Left lobe of liver (tissue), 2 donors: ENCODE data around the gene HBZ. TPM values are rescaled to one million over a fixed set of nuclear protein-coding genes. Genes with fewer than 3 reads are reported as not detected.
A peak's percentile ranks its signal among the peaks of the same experiment; 100 is the strongest.
"Not testable (repeated sequence)": the region's sequence is repeated elsewhere in the genome, so short reads cannot be mapped to it uniquely, and the experiment has no call there.

Experiments
- ATAC-seq: fragments of 200-7000 bp; cut with Tn5 transposase; one replicate; pipeline ENCODE4 v1.9.1; 2020; ENCODE audit warnings: mild to moderate bottlenecking, moderate library complexity
- DNase-seq: peaks from one replicate; pipeline ENCODE4 v3.0.0-alpha.2; 2020; ENCODE audit warnings: low spot score
- total RNA-seq: library from RNA; stranded (reverse); gene quantifications from one replicate; pipeline ENCODE4 v1.2.1, GENCODE V29; 2021
- donor health status: DM: no; HTN: no; CAD: no; lungs with moderate emphysema.
- donor health status: DM: no; HTN: yes; CAD: no.

The HBZ gene
- 0.81 TPM for total RNA-seq

DNA sequence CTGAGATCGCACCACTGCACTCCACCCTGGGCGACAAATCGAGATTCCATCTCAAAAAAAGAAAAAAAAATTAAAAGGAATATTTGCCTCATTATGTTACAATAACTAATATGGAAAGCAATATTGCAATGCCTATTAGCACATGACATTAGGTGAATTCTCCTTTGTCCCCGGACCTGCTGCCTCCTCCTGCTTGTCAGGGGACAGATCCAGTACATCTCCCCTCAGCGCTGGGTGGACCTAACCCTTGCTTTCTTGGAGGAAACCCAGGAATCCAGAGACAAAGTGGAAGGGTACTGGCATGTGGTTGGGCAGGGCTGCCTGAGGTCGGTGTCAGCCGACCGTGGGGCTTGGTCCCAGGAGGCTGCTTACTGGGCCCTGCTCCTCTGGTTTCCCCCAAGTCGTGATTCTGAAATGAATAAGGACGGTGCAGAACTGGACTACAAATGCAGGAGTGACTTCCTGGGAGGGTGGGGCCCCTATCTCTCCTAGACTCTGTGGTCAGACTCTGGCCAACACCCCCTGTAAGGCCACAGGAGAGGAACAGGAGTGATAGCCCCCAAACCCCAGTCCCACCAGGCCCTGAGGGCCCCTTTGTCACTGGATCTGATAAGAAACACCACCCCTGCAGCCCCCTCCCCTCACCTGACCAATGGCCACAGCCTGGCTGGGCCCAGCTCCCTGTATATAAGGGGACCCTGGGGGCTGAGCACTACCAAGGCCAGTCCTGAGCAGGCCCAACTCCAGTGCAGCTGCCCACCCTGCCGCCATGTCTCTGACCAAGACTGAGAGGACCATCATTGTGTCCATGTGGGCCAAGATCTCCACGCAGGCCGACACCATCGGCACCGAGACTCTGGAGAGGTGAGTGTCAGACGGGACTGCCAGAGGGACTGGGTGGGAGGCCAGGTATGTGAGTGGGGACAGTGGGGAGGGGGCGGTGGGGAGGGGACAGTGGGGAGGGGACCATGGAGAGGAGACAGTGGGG lies at the start of gene HBZ:
HBZ (plus strand) TSS at position 504 of the 988 bp plus-strand sequence; CDS start at position 770, 266 bp downstream.
- no peak for DNase-seq
- ATAC-seq: no peak

DNA sequence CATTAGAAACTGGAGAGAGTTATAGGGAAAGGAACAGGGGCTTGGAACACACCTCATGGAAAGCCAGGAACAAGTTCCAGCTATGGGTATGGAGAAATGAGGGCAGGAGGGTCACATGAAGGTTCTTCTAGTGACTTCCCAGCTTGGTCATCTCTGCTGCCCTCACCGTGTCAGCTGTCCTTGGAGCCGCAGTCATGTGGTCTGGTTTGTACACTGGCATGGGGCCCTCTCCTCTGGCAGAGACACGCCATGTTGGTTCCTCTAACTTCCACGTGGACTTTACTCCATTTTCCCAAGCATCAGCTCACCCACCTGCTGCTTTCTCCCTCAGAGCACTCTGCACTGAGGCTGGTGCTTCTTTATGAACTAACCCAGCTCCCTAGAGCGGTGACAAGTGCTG lies 48.1 kb upstream of the HBZ start:
- DNase-seq (peak; percentile 78), ATAC-seq (peak; percentile 63)

DNA sequence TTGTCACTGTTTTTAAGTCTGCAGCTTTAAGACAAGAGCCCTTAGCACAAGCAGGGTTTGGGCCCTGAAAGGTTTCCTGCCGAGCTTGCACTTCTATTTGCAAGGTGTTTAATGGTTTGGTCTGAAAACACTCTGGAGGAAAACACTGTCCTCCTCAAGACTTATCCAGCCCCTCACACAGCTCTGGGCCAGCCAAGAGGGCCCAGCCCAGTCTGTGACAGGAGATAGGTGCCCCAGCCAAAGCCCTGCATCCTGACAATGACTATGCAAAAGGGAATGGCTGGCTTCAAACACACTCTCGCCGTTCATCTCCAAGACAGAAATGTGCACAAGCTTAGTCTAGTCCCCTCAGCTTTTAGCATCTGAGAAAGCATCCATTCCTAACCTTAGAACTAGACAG lies 47.5 kb upstream of the HBZ start:
- no peak for DNase-seq

DNA sequence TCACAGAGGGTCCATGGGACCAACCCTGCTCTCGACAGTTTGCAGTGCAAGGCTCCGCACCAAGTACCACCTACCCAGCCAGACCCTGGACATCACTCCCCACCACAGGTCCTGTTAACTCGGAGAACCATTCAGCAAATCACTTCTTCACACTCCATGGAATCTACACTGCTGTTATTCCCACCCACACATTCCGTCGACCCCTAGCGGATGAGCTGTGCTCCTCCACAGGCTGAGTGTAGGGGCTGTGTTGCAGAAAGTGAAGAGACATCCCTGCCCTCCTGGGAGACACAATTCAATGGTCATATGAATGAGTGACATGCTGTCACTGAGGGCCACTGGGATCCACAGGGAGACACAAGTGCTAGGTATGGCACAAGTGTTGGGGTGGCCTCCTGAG lies 46.9 kb upstream of the HBZ start:
- no peak for DNase-seq
- no peak for ATAC-seq

More for the DNA sequence above, 47.5 kb upstream of the HBZ start:
- ATAC-seq: no peak

DNA sequence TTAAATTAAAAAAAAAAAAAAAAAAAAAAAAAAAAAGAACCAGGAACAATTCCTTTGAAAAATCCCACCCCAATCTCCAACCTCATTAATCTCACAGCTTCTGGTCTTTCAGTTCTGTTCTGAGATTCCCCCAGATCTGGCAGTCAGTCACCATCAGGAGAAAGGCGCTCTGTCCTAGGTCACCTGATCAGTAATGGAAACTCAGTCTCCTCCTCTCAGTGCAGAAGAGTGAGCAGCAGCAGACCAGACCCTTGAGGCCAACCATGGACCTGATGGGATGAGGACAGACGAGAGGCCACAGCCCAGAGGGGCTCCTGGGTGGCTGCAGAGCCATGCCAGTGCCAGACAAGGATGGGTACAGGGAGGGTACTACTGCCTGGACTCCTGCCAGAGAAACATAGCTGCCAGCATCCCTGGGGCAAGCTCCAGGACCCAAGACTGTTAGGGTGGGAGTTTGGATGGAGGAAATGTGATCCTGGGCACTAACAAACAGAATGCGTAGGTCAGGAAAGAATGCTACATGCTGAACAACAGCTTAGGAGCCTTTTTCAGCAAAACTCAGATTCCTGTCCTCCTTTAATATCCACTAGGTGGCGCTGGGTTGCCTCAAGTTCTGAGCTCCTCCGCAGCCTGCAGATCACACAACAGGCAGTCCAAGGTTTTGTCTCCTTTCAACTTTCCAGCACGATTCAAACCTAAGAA lies 45.7 kb upstream of the HBZ start:
- DNase-seq (no peak), ATAC-seq (peak; percentile 74)

DNA sequence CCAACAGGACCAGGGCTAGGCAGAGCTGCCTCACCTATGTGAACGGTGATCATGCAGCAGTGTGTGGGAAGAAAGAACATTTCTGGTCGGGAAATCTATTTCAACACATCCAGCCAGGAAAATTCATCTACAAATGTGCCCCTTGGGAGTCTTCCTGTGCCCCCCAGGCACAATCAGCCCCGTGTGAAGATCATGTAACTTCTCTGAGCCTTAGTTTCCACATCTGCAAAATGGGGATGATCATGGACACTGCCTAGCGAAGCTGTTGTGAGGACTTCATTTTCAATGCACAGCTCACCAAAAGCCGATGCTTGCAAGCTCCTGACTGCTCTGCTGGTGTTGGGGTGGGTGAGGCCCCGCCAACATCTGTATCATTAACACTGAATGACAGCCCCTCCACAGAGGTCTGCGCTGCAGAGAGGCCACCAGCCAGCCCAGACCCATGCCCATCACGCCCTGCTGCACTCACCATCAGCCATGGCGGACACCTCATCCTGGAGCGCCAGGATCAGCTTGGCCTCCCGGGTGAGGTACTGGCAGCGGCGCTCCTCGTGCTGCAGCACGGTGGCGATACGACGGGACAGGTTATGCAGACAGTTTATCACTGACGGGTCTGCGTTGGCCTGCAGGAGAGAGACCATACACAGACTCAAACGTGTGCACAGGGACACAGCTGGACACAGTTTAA lies 40.1 kb upstream of the HBZ start:
- DNase-seq (no peak), ATAC-seq (no peak)

DNA sequence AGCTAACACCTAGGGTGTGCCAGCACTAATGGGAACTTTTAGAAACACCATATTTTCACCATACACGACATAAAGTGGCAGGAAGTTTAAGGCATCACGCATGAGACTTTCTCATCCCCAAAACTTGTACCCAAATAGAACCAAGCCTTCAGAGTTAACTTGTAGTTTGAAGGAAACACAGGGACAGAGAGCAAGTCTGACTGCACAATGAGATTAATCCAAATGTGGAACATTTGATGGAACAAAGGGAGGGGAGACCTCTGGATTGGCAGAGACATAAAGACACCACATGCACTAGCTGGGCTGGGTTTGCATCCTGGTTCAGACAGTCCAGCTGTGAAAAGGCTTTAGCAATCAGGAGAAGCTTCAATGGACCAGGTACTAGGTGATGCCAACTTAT lies 38.1 kb upstream of the HBZ start:
- DNase-seq: no peak
- ATAC-seq: no peak

DNA sequence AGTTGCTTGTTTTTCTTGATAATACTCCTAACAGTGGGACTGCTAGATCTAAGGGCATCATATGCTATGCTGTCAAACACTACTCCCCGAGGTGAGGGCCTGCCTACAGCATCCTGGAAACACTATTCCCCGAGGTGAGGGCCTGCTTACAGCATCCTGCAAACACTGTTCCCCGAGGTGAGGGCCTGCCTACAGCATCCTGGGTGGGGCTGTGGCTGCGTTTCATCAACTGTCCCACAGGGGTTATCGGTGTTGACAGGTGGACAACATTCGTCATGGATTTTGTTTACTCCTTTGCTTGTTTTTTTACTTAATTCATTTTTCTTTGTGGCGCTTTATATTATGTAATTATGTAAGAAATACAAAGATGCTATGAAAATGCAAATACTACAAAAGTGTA lies 36.4 kb upstream of the HBZ start:
- DNase-seq (no peak), ATAC-seq (no peak)

DNA sequence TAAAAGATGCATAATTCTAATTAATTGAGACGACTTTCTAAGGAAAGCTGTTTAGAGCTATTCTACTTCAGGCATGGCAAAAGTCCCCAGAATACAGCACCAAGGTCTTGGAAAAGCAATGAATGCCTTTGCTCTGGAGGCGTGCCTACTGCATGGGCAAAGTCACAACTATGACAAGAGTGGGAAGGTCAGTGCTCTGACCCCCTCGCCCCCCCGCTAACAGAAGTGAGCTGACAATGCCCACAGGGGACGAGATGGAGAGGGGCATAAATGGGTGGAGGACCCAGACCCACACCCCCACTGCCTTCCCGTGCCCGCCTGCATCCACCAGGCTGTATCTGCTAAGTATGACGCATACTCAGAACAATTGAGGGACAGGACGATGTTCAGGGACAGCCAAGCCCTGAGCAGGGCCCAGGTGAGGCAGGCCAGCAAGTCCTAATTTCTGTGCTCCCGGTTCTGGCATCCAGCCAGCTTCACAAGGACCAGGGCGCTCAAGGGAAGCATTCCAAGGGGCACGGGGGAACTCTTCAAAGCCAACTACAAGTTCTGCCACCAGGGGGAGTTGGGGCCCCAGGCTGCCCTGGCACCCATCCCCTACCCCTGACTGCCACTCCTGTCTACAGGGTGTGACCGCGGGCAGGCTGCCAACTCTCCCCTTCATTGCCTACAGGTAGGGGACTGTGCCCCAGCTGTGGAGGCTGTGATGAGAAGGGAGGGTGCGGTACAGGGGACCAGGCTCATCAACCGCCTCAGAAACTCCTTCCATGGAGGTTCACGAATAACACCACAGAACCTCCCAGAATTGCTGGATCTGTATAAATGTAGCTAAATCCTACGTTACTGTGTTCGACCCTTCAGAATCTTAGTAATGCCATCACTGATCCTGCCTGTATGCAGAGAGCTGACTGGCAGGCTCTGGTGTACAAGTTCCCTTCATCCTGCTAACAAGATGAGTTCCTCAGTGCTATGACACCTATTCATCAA lies 34.8 kb upstream of the HBZ start:
- peak; percentile 85 for ATAC-seq
- DNase-seq: peak; percentile 65

DNA sequence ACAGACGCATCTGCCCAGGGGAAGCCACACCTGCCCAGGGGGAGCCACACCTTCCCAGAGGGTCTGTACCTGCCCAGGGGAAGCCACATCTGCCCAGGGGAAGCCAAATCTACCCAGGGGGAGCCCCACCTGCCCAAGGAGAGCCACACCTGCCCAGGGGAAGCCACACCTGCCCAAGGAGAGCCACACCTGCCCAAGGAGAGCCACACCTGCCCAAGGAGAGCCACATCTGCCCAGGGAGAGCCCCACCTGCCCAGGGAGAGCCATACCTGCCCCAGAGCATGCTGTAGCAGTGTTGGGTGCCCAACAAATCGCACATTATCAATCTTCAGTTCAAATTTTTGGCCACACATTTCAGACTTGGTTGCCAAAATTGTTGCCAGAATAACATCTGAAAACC lies 33.6 kb upstream of the HBZ start:
- DNase-seq: no peak

DNA sequence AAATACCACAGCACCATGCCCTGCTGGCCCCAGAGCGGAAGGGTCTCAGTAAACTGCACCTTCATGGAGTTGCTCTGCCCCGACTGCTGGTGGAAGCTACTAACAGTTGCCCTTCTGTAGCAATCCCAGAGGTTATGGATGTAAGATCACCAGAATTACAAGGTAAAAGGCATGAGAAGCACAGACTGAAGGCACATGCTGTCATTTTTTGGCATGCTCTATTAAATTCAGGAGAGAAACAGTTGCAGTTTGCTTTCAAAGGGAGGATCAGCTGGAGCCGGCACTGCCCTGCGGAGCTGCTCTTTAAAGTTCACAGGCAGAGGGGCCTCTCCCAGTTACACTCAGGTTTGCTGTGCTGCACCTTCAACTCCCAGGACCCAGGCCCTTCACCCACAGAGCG lies 33.1 kb upstream of the HBZ start:
- ATAC-seq: no peak

More for the DNA sequence above, 33.6 kb upstream of the HBZ start:
- no peak for ATAC-seq

DNA sequence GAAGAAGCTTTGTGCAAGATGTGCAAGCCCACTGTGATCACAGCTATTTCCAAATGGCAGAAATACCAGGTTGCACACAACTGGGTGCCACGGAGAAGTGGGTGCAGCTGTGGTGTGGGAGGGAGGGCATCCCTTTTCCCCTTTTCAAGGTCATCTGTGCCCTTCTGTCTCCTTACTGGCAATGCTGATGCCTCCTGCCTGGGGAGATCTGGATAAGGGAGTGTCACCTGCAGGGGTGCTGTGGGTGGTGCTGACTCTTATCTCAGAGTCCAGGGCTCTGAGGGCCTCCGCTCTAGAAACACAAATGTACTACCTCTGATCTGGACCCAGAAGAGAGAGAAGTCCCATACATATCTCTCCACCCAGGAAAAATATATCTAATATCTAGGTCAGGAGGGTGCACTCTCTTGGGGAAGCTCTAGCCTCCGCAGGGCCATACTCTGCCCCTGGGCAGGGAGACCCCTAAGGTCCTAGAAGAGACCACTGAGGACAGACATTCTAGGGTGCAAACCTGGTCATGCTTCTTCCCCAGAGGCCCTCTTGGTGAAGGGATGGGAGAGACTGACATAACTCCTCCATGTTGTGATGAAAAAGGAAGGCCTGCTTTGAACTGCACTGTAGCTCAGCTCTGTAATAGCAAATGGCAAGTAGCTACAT lies 32.5 kb upstream of the HBZ start:
- DNase-seq (no peak), ATAC-seq (no peak)

More for the DNA sequence above, 33.1 kb upstream of the HBZ start:
- no peak for DNase-seq

DNA sequence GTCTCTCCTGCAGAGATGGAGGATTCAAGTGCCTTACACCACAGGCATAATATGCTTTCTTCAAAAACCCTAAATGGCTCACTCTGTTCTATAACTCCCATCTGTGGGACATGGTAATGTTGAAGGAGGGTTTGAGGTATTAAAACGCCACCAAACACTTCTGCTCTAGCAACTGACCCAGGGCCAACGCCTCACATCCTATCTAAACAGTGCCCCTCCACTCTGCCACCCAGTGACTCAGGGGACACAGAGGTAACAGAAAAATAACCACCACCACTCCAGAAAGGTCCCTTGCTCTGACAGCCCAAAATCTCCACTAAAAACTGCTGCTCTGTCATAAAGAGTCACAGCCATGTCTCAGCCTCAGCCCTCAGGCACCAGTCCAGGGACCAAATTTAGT lies 31.7 kb upstream of the HBZ start:
- DNase-seq (no peak), ATAC-seq (no peak)

DNA sequence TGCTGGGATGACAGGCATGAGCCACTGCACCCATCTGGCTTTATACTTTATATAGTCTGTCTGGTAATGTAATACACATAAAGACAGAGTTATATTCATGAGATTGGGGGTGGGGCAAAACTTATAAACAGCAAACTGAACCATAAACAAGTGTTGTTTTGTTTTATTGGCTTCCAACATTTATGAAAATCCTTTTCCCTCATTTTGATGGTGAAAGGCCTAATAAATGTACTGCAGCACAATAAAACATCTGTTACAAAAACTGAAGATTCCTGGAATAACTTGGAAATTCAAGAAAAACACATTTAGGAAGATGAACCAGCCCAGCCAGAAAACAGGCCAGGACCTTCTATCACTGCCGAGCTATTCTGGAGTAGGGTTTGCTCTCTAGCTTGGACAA lies 30.1 kb upstream of the HBZ start:
- DNase-seq (no peak), ATAC-seq (no peak)

DNA sequence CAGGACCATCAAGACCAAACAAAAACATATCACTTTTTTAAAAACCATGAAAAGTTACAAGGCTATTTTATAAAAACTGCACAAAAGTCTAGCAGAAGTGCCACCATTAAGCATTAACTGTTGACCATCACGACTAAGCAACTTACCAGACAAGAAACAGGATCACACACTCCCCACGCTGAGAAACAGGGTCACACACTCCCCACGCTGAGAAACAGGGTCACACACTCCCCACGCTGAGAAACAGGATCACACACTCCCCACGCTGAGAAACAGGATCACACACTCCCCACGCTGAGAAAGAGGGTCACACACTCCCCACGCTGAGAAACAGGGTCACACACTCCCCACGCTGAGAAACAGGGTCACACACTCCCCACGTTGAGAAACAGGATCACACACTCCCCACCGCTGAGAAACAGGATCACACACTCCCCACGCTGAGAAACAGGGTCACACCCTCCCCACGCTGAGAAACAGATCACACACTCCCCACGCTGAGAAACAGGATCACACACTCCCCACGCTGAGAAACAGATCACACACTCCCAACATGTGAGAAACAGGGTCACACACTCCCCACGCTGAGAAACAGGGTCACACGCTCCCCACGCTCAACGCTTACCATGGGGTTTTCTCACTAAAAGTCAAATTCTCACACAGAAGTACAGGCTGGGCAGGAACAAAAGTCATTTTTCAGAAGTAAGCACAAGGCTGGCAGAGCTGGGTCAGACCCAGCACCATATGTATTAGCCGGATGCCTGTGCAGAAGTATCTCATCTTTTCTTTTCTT lies 28.7 kb upstream of the HBZ start:
- not testable (repeated sequence) for DNase-seq, ATAC-seq

DNA sequence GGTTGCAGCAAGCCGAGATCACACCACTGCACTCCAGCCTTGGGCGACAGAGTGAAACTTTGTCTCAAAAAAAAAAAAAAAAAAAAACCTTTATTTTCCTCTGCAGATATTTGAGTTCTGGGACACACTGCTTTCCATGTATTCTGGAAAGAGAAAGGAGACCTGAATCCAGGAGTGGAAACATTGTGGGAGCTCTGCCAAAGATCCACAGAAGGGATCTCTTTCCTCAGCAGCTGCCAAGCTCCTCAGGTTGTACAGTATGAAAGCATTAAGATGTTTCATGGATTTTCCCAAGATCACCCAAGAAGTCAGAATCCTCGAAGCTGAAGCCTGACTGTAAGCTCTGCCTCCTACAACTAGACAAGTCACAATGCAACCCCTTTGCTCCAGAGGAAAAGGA lies 27.4 kb upstream of the HBZ start:
- DNase-seq: no peak
- no peak for ATAC-seq

DNA sequence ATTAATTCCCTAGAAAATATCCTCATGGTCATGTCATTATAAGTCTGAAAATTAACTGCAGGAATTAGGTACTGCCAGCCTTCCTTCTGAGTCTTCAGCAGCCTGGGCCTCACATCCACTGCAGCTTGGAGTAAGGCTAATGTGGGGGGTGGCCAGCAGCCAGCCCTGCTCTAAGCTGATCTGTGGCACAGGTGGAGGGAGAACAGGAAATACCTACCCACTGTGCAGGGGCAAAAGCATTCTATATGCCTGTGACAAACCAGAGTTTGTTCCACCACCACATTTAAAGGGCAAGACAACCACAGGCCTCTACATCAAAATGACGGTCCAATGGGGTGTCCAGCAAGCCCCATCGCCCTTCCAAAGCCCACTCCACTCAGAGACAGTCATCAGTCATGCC lies 23.4 kb upstream of the HBZ start:
- ATAC-seq (no peak), DNase-seq (no peak)

DNA sequence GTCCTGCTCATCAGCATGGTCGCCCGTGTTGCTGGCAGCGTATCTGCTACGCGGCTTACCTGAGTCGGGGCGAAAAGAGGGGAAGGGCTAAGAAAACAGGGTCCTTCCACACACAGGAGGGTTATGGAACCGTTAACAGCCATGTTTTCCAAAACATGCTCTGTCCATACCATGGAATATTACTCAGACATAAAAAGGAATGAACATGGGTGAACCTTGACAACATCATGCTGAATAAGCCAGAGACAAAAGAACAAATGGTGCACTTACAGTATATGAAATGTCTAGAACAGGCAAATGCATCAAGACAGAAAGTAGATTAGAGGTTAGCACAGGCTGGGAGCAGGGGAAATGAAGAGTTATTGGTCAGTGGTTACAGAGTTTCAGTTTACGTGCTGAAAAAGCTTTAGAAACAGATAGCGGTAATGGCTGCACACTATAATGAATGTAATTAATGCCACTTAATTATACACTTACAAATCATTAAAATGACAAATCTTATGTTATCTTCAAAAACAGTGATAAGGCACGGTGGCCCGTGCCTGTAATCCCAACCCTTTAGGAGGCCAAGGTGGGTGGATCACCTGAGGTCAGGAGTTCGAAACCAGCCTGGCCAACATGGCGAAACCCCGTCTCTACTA lies 21.8 kb upstream of the HBZ start:
- ATAC-seq: no peak

More for the DNA sequence above, 21.8 kb upstream of the HBZ start:
- DNase-seq: no peak
